Trophoblast cell (in vitro differentiated cells and primary cell): Measurements from ENCODE around the gene MYCN.
A peak's percentile ranks its signal among the peaks of the same experiment; 100 is the strongest.

Source experiments
- DNase-seq, 2 donors: peaks; one replicate each; pipeline ENCODE4 v3.0.0-alpha.2; 2016
- H2AFZ ChIP-seq: 2 replicates; pipeline ENCODE4 v1.6.1; 2013; ENCODE audit warnings: low read length, moderate library complexity, mild to moderate bottlenecking; ENCODE audit not compliant: insufficient read depth, poor library complexity
- H2AK5ac ChIP-seq: 2 replicates; pipeline ENCODE4 v1.6.1; 2013; ENCODE audit warnings: mild to moderate bottlenecking, low read length
- H2BK120ac ChIP-seq: 2 replicates; pipeline ENCODE4 v1.6.1; 2013; ENCODE audit warnings: low read length, mild to moderate bottlenecking, moderate library complexity; ENCODE audit not compliant: insufficient read depth, poor library complexity
- H2BK12ac ChIP-seq: 2 replicates; pipeline ENCODE4 v1.6.1; 2013; ENCODE audit warnings: mild to moderate bottlenecking, low read length, moderate library complexity
- H2BK5ac ChIP-seq: 2 replicates; pipeline ENCODE4 v1.6.1; 2013; ENCODE audit warnings: low read length, low read depth, moderate library complexity, mild to moderate bottlenecking; ENCODE audit not compliant: poor library complexity
- H3K14ac ChIP-seq: 2 replicates; pipeline ENCODE4 v1.6.1; 2013; ENCODE audit warnings: mild to moderate bottlenecking, low read length
- H3K18ac ChIP-seq: 2 replicates; pipeline ENCODE4 v1.6.1; 2013; ENCODE audit warnings: mild to moderate bottlenecking, low read length
- H3K23ac ChIP-seq: 2 replicates; pipeline ENCODE4 v1.6.1; 2013; ENCODE audit warnings: low read length
- H3K27ac ChIP-seq: 2 replicates; pipeline ENCODE4 v1.5.1; 2013; ENCODE audit warnings: low read depth, mild to moderate bottlenecking, inconsistent platforms, low read length, moderate library complexity
- H3K27me3 ChIP-seq: 2 replicates; pipeline ENCODE4 v1.6.1; 2013; ENCODE audit warnings: inconsistent platforms, mild to moderate bottlenecking, low read length, moderate library complexity; ENCODE audit not compliant: insufficient read depth
- H3K36me3 ChIP-seq, 2 experiments: 1 replicate in 1 of 2; 2 replicates in 1 of 2; pipeline ENCODE4 v1.6.1; 2013; ENCODE audit warnings: low read length in 2 of 2, mild to moderate bottlenecking in 2 of 2, moderate library complexity in 1 of 2; ENCODE audit not compliant: insufficient read depth in 2 of 2, control insufficient read depth in 1 of 2
- H3K4ac ChIP-seq: 2 replicates; pipeline ENCODE4 v1.6.1; 2013; ENCODE audit warnings: low read depth, mild to moderate bottlenecking, low read length, moderate library complexity
- H3K4me1 ChIP-seq, 2 experiments: 1 replicate in 1 of 2; 2 replicates in 1 of 2; pipeline ENCODE4 v1.6.1; 2013; ENCODE audit warnings: low read length in 2 of 2, mild to moderate bottlenecking in 2 of 2, moderate library complexity in 1 of 2; ENCODE audit not compliant: insufficient read depth in 2 of 2, control insufficient read depth in 1 of 2
- H3K4me2 ChIP-seq: 2 replicates; pipeline ENCODE4 v1.6.1; 2013; ENCODE audit warnings: inconsistent platforms, mild to moderate bottlenecking, low read length, moderate library complexity
- H3K4me3 ChIP-seq: 2 replicates; pipeline ENCODE4 v1.5.1; 2013; ENCODE audit warnings: mild to moderate bottlenecking, low read depth, low read length, inconsistent platforms
- H3K79me1 ChIP-seq: one replicate; pipeline ENCODE4 v1.6.1; 2013; ENCODE audit warnings: low read length
- H3K79me2 ChIP-seq: 2 replicates; pipeline ENCODE4 v1.6.1; 2013; ENCODE audit warnings: low read length, mild to moderate bottlenecking; ENCODE audit not compliant: control insufficient read depth, insufficient read depth, poor library complexity
- H3K9ac ChIP-seq: 2 replicates; pipeline ENCODE4 v1.6.1; 2013; ENCODE audit warnings: mild to moderate bottlenecking, low read length
- H3K9me3 ChIP-seq: 2 replicates; pipeline ENCODE4 v1.6.1; 2013; ENCODE audit warnings: low read depth, mild to moderate bottlenecking, control low read depth, inconsistent platforms, low read length; ENCODE audit not compliant: insufficient read depth
- H4K12ac ChIP-seq: 2 replicates; pipeline ENCODE4 v1.6.1; 2013; ENCODE audit warnings: low read depth, mild to moderate bottlenecking, low read length, moderate library complexity
- H4K8ac ChIP-seq: 2 replicates; pipeline ENCODE4 v1.6.1; 2013; ENCODE audit warnings: low read depth, mild to moderate bottlenecking, low read length, moderate library complexity
- H4K91ac ChIP-seq: one replicate; pipeline ENCODE4 v1.6.1; 2013; ENCODE audit warnings: low read depth, mild to moderate bottlenecking, low read length, moderate library complexity
- WGBS: extraction: QIAGEN DNeasy Blood & Tissue Kit; methylation state at CpG from one replicate; pipeline ENCODE4 v1.1.7; 2013; ENCODE audit warnings: missing lambda C conversion rate; ENCODE audit not compliant: insufficient read length, insufficient coverage; ENCODE audit errors: extremely low coverage; 5-methylcytosine and 5-hydroxymethylcytosine counted together

MYCN gene

GRCh38 chr2:15992457-15993231, 52.3 kb downstream of the MYCN start:
- H2AK5ac ChIP-seq = no peak overlapping the region
- WGBS = no CpG with 5 or more reads among the region's 10 CpGs

GRCh38 chr2:15993232-15993610, 52.9 kb downstream of the MYCN start:
- Histone ChIP-seq H3K4ac (no peak overlapping the region), H3K27me3 (no peaks in the 10 kb centered on the region), H2BK12ac (peak overlapping the region; percentile 17), H3K36me3 (no peaks in the 10 kb centered on the region), H3K18ac (no peak overlapping the region), H4K91ac (no peak overlapping the region), H3K9me3 (peaks cover 2% of the 10 kb centered on the region), H4K8ac (no peak overlapping the region), H2BK5ac (no peak overlapping the region), H3K23ac (no peak overlapping the region), H3K4me3 (no peak overlapping the region), H3K14ac (no peak overlapping the region), H3K4me1 (peaks cover 5 to 14% of the 10 kb centered on the region in 2 experiments), H3K27ac (no peak overlapping the region), H3K4me2 (no peak overlapping the region), H2AK5ac (no peak overlapping the region), H3K9ac (no peak overlapping the region), H3K79me1 (no peaks in the 10 kb centered on the region), H2AFZ (no peak overlapping the region), H3K79me2 (peaks cover 2% of the 10 kb centered on the region), H2BK120ac (no peak overlapping the region), H4K12ac (no peak overlapping the region)
- WGBS = no CpG with 5 or more reads among the region's 6 CpGs
- DNase-seq = no peak

More at GRCh38 chr2:15992457-15993231, 52.3 kb downstream of the MYCN start:
- no peak overlapping the region for H3K18ac ChIP-seq
- H2BK120ac ChIP-seq = no peak overlapping the region
- no peak overlapping the region for H3K23ac ChIP-seq
- no peak overlapping the region for H3K4me3 ChIP-seq
- no peak overlapping the region for H4K12ac ChIP-seq
- H2AFZ ChIP-seq = no peak overlapping the region
- no peak overlapping the region for H4K8ac ChIP-seq
- no peak overlapping the region for H3K4ac ChIP-seq
- H3K27me3 ChIP-seq = no peaks in the 10 kb centered on the region
- no peak overlapping the region for H4K91ac ChIP-seq
- no peak overlapping the region for H3K27ac ChIP-seq
- H3K4me2 ChIP-seq = no peak overlapping the region
- H3K9ac ChIP-seq = no peak overlapping the region
- no peak overlapping the region for H3K14ac ChIP-seq
- peaks cover 2% of the 10 kb centered on the region for H3K9me3 ChIP-seq
- H3K79me2 ChIP-seq = peaks cover 2% of the 10 kb centered on the region
- no peak overlapping the region for H2BK12ac ChIP-seq
- H3K4me1 ChIP-seq = peaks cover 5 to 14% of the 10 kb centered on the region in 2 experiments
- H3K36me3 ChIP-seq = no peaks in the 10 kb centered on the region
- H3K79me1 ChIP-seq = no peaks in the 10 kb centered on the region
- DNase-seq = no peak
- no peak overlapping the region for H2BK5ac ChIP-seq

- Histone ChIP-seq H3K9ac (no peak overlapping the region), H4K12ac (no peak overlapping the region), H2BK12ac (no peak overlapping the region), H3K79me1 (no peaks in the 10 kb centered on the region), H4K91ac (no peak overlapping the region), H3K18ac (no peak overlapping the region), H3K36me3 (no peaks in the 10 kb centered on the region), H2BK5ac (no peak overlapping the region), H3K4me3 (no peak overlapping the region), H3K27me3 (no peaks in the 10 kb centered on the region), H2BK120ac (no peak overlapping the region), H3K23ac (no peak overlapping the region), H3K4me2 (no peak overlapping the region), H3K4me1 (peaks cover 5 to 14% of the 10 kb centered on the region in 2 experiments), H3K79me2 (peaks cover 2% of the 10 kb centered on the region), H3K9me3 (peaks cover 2% of the 10 kb centered on the region), H3K4ac (no peak overlapping the region), H4K8ac (no peak overlapping the region), H2AFZ (no peak overlapping the region), H3K14ac (no peak overlapping the region), H2AK5ac (no peak overlapping the region), H3K27ac (no peak overlapping the region)
- no CpG with 5 or more reads among the region's 7 CpGs for WGBS
- no peak for DNase-seq
Observed at GRCh38 chr2:15993666-15994065, 53.3 kb downstream of the MYCN start.

GRCh38 chr2:15995603-15996002, 55.3 kb downstream of the MYCN start:
- no peak overlapping the region for H3K9ac ChIP-seq
- no peak overlapping the region for H2BK5ac ChIP-seq
- H3K9me3 ChIP-seq = peaks cover 2% of the 10 kb centered on the region
- H3K4ac ChIP-seq = no peak overlapping the region
- H2AFZ ChIP-seq = no peak overlapping the region
- H4K91ac ChIP-seq = no peak overlapping the region
- no peak overlapping the region for H4K8ac ChIP-seq
- H3K18ac ChIP-seq = no peak overlapping the region
- no peaks in the 10 kb centered on the region for H3K36me3 ChIP-seq
- no peak overlapping the region for H2BK120ac ChIP-seq
- H4K12ac ChIP-seq = no peak overlapping the region
- peaks cover 0 to 5% of the 10 kb centered on the region in 2 experiments for H3K4me1 ChIP-seq
- no CpG with 5 or more reads among the region's 3 CpGs for WGBS
- no peak overlapping the region for H3K14ac ChIP-seq
- no peak overlapping the region for H3K4me2 ChIP-seq
- no peak for DNase-seq
- no peak overlapping the region for H3K23ac ChIP-seq
- H2AK5ac ChIP-seq = no peak overlapping the region
- H2BK12ac ChIP-seq = no peak overlapping the region
- no peaks in the 10 kb centered on the region for H3K27me3 ChIP-seq
- no peak overlapping the region for H3K27ac ChIP-seq
- H3K79me2 ChIP-seq = no peaks in the 10 kb centered on the region
- H3K4me3 ChIP-seq = no peak overlapping the region
- H3K79me1 ChIP-seq = no peaks in the 10 kb centered on the region
